ENCODE data around the gene LRRK1.

LRRK1 gene

GRCh38 chr15:100994597-100995446 is 75.7 kb downstream of the LRRK1 start:
- DNase-seq (ENCODE audit: low spot score in 2 of 2): no peak
- Histone ChIP-seq H3K27me3 (ENCODE audit: low read depth) (no peaks in the 10 kb centered on the region), H3K4me3 (no peak overlapping the region), H3K4me1 (peaks cover 12% of the 10 kb centered on the region), H3K9me3 (no peaks in the 10 kb centered on the region), H3K36me3 (replicated peaks) (no peaks in the 10 kb centered on the region)
- in situ Hi-C loops (cut with MboI; ENCODE audit: low sequenced_read_pairs): no loop called here

- Histone ChIP-seq H3K4me3 (no peak overlapping the region), H3K9me3 (no peaks in the 10 kb centered on the region), H3K27me3 (ENCODE audit: low read depth) (no peaks in the 10 kb centered on the region), H3K36me3 (replicated peaks) (no peaks in the 10 kb centered on the region), H3K4me1 (peaks cover 18% of the 10 kb centered on the region)
- no peak for DNase-seq (ENCODE audit: low spot score in 2 of 2)
- in situ Hi-C loops (cut with MboI; ENCODE audit: low sequenced_read_pairs): no loop called here
Measured at GRCh38 chr15:100995471-100996430, 76.6 kb downstream of the LRRK1 start.

GRCh38 chr15:100997442-100997841 is 78.3 kb downstream of the LRRK1 start:
- Histone ChIP-seq H3K27me3 (ENCODE audit: low read depth) (no peaks in the 10 kb centered on the region), H3K9me3 (no peaks in the 10 kb centered on the region), H3K4me3 (no peak overlapping the region), H3K36me3 (replicated peaks) (0 out of 2 replicates have a peak, but pooled peaks cover 4% of the 10 kb centered on the region), H3K4me1 (peaks cover 20% of the 10 kb centered on the region)
- in situ Hi-C loops (cut with MboI; ENCODE audit: low sequenced_read_pairs): no loop called here
- no peak for DNase-seq (ENCODE audit: low spot score in 2 of 2)

- H3K4me1 ChIP-seq: peaks cover 20% of the 10 kb centered on the region
- H3K4me3 ChIP-seq: no peak overlapping the region
- H3K36me3 ChIP-seq (replicated peaks): 0 out of 2 replicates have a peak, but pooled peaks cover 4% of the 10 kb centered on the region
- no peaks in the 10 kb centered on the region for H3K9me3 ChIP-seq
- H3K27me3 ChIP-seq (ENCODE audit: low read depth): no peaks in the 10 kb centered on the region
- in situ Hi-C loops (cut with MboI; ENCODE audit: low sequenced_read_pairs): no loop called here
- DNase-seq (ENCODE audit: low spot score in 2 of 2): no peak
Measured at GRCh38 chr15:100998630-100999029, 79.5 kb downstream of the LRRK1 start.

- Histone ChIP-seq H3K36me3 (replicated peaks) (0 out of 2 replicates have a peak, but pooled peaks cover 4% of the 10 kb centered on the region), H3K4me1 (peaks cover 20% of the 10 kb centered on the region), H3K9me3 (no peaks in the 10 kb centered on the region), H3K27me3 (ENCODE audit: low read depth) (no peaks in the 10 kb centered on the region), H3K4me3 (no peak overlapping the region)
- in situ Hi-C loops (cut with MboI; ENCODE audit: low sequenced_read_pairs): no loop called here
- DNase-seq (ENCODE audit: low spot score in 2 of 2): peak in 1 of 2 experiments; percentile 42
Measured at GRCh38 chr15:100999369-100999768, 80.2 kb downstream of the LRRK1 start.

GRCh38 chr15:101000271-101000681 is 81.1 kb downstream of the LRRK1 start:
- H3K4me1 ChIP-seq: peaks cover 20% of the 10 kb centered on the region
- in situ Hi-C loops (cut with MboI; ENCODE audit: low sequenced_read_pairs): no loop called here
- peak; percentile 71 to 98 for DNase-seq (ENCODE audit: low spot score in 2 of 2)
- no peak overlapping the region for H3K4me3 ChIP-seq
- no peaks in the 10 kb centered on the region for H3K9me3 ChIP-seq
- no peaks in the 10 kb centered on the region for H3K27me3 ChIP-seq (ENCODE audit: low read depth)
- H3K36me3 ChIP-seq (replicated peaks): 0 out of 2 replicates have a peak, but pooled peaks cover 4% of the 10 kb centered on the region

GRCh38 chr15:101001056-101001455 is 81.9 kb downstream of the LRRK1 start:
- in situ Hi-C loops (cut with MboI; ENCODE audit: low sequenced_read_pairs): no loop called here
- H3K9me3 ChIP-seq: peaks cover 3% of the 10 kb centered on the region; the same call in 1 of the 2 replicates

GRCh38 chr15:101001796-101002195 is 82.6 kb downstream of the LRRK1 start:
- Histone ChIP-seq H3K4me1 (peaks cover 25% of the 10 kb centered on the region), H3K27me3 (ENCODE audit: low read depth) (no peaks in the 10 kb centered on the region), H3K9me3 (peaks cover 3% of the 10 kb centered on the region; the same call in 1 of the 2 replicates), H3K4me3 (no peak overlapping the region), H3K36me3 (replicated peaks) (0 out of 2 replicates have a peak, but pooled peaks cover 4% of the 10 kb centered on the region)
- DNase-seq (ENCODE audit: low spot score in 2 of 2): no peak
- in situ Hi-C loops (cut with MboI; ENCODE audit: low sequenced_read_pairs): no loop called here

More at GRCh38 chr15:101001056-101001455, 81.9 kb downstream of the LRRK1 start:
- H3K27me3 ChIP-seq (ENCODE audit: low read depth): no peaks in the 10 kb centered on the region
- H3K36me3 ChIP-seq (replicated peaks): 0 out of 2 replicates have a peak, but pooled peaks cover 4% of the 10 kb centered on the region
- no peak overlapping the region for H3K4me3 ChIP-seq
- peaks cover 20% of the 10 kb centered on the region for H3K4me1 ChIP-seq
- DNase-seq (ENCODE audit: low spot score in 2 of 2): no peak

- peaks cover 25% of the 10 kb centered on the region for H3K4me1 ChIP-seq
- in situ Hi-C loops (cut with MboI; ENCODE audit: low sequenced_read_pairs): no loop called here
- no peak overlapping the region for H3K4me3 ChIP-seq
- H3K27me3 ChIP-seq (ENCODE audit: low read depth): no peaks in the 10 kb centered on the region
- no peak for DNase-seq (ENCODE audit: low spot score in 2 of 2)
- 0 out of 2 replicates have a peak, but pooled peaks cover 4% of the 10 kb centered on the region for H3K36me3 ChIP-seq (replicated peaks)
- H3K9me3 ChIP-seq: peaks cover 3% of the 10 kb centered on the region; the same call in 1 of the 2 replicates
Measured at GRCh38 chr15:101003081-101003480, 83.9 kb downstream of the LRRK1 start.

GRCh38 chr15:101003706-101004105 is 84.5 kb downstream of the LRRK1 start:
- Histone ChIP-seq H3K4me1 (peaks cover 28% of the 10 kb centered on the region), H3K4me3 (no peak overlapping the region), H3K36me3 (replicated peaks) (0 out of 2 replicates have a peak, but pooled peaks cover 4% of the 10 kb centered on the region), H3K27me3 (ENCODE audit: low read depth) (no peaks in the 10 kb centered on the region), H3K9me3 (peaks cover 3% of the 10 kb centered on the region; the same call in 1 of the 2 replicates)
- in situ Hi-C loops (cut with MboI; ENCODE audit: low sequenced_read_pairs): no loop called here
- DNase-seq (ENCODE audit: low spot score in 2 of 2): no peak

- DNase-seq (ENCODE audit: low spot score in 2 of 2): no peak
- H3K9me3 ChIP-seq: peaks cover 3% of the 10 kb centered on the region; the same call in 1 of the 2 replicates
- no peak overlapping the region for H3K4me3 ChIP-seq
- in situ Hi-C loops (cut with MboI; ENCODE audit: low sequenced_read_pairs): no loop called here
- H3K4me1 ChIP-seq: peaks cover 20% of the 10 kb centered on the region
- no peaks in the 10 kb centered on the region for H3K27me3 ChIP-seq (ENCODE audit: low read depth)
- H3K36me3 ChIP-seq (replicated peaks): 0 out of 2 replicates have a peak, but pooled peaks cover 4% of the 10 kb centered on the region
Measured at GRCh38 chr15:101004500-101004899, 85.3 kb downstream of the LRRK1 start.

- in situ Hi-C loops (cut with MboI; ENCODE audit: low sequenced_read_pairs): loop anchor here (5.0 kb wide), 2 partner anchors 88 to 378 kb away; partner anchors contain the start of gene LRRK1
- DNase-seq (ENCODE audit: low spot score in 2 of 2): no peak
- H3K4me1 ChIP-seq: peaks cover 15% of the 10 kb centered on the region
Measured at GRCh38 chr15:101004986-101005747, 86.0 kb downstream of the LRRK1 start.

More at GRCh38 chr15:101004986-101005747, 86.0 kb downstream of the LRRK1 start:
- peaks cover 3% of the 10 kb centered on the region; the same call in 1 of the 2 replicates for H3K9me3 ChIP-seq
- 0 out of 2 replicates have a peak, but pooled peaks cover 4% of the 10 kb centered on the region for H3K36me3 ChIP-seq (replicated peaks)
- H3K4me3 ChIP-seq: no peak overlapping the region
- no peaks in the 10 kb centered on the region for H3K27me3 ChIP-seq (ENCODE audit: low read depth)

Data from HAP-1 (cell line).